Right lobe of liver (tissue), 6 donors: ENCODE results near the gene SEPTIN7. TPM values are rescaled to one million over a fixed set of nuclear protein-coding genes. Genes with fewer than 3 reads are reported as not detected.
A peak's percentile ranks its signal among the peaks of the same experiment; 100 is the strongest.

Source experiments
- ATAC-seq, 4 donors: fragments of 200-7000 bp; cut with Tn5 transposase; one replicate each; pipeline ENCODE4 v1.9.1; 2020; ENCODE audit warnings: mild to moderate bottlenecking in 4 of 4, moderate library complexity in 4 of 4
- DNase-seq, 3 donors: peaks; one replicate each; pipeline ENCODE4 v3.0.0-alpha.2; 2020
- H3K27ac ChIP-seq, 3 donors: fragments of 200-600 bp; one replicate each; pipeline ENCODE4 v1.8.0; 2022
- H3K27me3 ChIP-seq, 2 donors: fragments of 200-600 bp; one replicate each; pipeline ENCODE4 v1.8.0; 2022
- H3K36me3 ChIP-seq, 4 donors: fragments of 200-600 bp; sonication (generic) in 1 of 4; one replicate each; pipeline versions ENCODE4 v1.5.1 to v1.8.0; 2017 to 2022; ENCODE audit warnings: control low read depth in 1 of 4
- H3K4me1 ChIP-seq, 4 donors: fragments of 200-600 bp; sonication (generic) in 1 of 4; one replicate each; pipeline versions ENCODE4 v1.5.1 to v1.8.0; 2017 to 2022; ENCODE audit warnings: control low read depth in 1 of 4
- H3K4me3 ChIP-seq, 3 donors: fragments of 200-600 bp; one replicate each; pipeline ENCODE4 v1.8.0; 2022
- H3K9me3 ChIP-seq, 4 donors: fragments of 200-600 bp; sonication (generic) in 1 of 4; one replicate each; pipeline versions ENCODE4 v1.5.1 to v1.8.0; 2017 to 2022; ENCODE audit warnings: control low read depth in 1 of 4
- POLR2A ChIP-seq: fragments of 450-650 bp; IDR thresholded peaks from one replicate; pipeline ENCODE4 v1.6.1; 2017; ENCODE audit warnings: antibody characterized with exemption, mild to moderate bottlenecking
- WGBS: methylation state at CpG from one replicate; pipeline ENCODE4 v1.1.6; 2018; ENCODE audit warnings: low coverage, low lambda C conversion rate; ENCODE audit not compliant: insufficient coverage; ENCODE audit errors: missing lambda C conversion rate; 5-methylcytosine and 5-hydroxymethylcytosine counted together
- intact Hi-C, 2 donors: fragments of 100-400 bp; cut with DNase I; formaldehyde crosslinking; loops; one replicate each; pipeline versions ENCODE4 v1.11.2 to v1.14.1; 2022
- total RNA-seq, 6 experiments: library from RNA; depleted of rRNA in 2 of 6; stranded (reverse); fragments of >200 nt in 2 of 6; fragmentation: NEBNext Ultra II Directional in 3 of 6; extraction: Animal tissue kit (Norgen Biotek cat#: 25700) in 3 of 6; gene quantifications; one replicate each; pipeline versions ENCODE4 v1.1.0 to v1.2.4, GENCODE V29; 2016 to 2023
- TF ChIP-seq, protein P1 (sequence below), 4 donors: fragments of 200-600 bp in 3 of 4; fragments of 450-650 bp in 1 of 4; IDR thresholded peaks; one replicate each; pipeline versions ENCODE4 v1.5.1 to v1.8.0; 2016 to 2022; ENCODE audit warnings: antibody characterized with exemption in 4 of 4, mild to moderate bottlenecking in 2 of 4
- donor health status: DM: no; HTN: yes; CAD: no.
- donor health status: DM: no; HTN: no; CAD: no.
- donor health status: DM: no; HTN: no; CAD: no.
- donor health status: DM: no; HTN: yes; CAD: no.
- donor health status: DM: no; HTN: yes; CAD: no.

The SEPTIN7 gene
- total RNA-seq, 6 experiments from 2014 or later: 35.2 to 67.7 (median 56.5) TPM

DNA sequence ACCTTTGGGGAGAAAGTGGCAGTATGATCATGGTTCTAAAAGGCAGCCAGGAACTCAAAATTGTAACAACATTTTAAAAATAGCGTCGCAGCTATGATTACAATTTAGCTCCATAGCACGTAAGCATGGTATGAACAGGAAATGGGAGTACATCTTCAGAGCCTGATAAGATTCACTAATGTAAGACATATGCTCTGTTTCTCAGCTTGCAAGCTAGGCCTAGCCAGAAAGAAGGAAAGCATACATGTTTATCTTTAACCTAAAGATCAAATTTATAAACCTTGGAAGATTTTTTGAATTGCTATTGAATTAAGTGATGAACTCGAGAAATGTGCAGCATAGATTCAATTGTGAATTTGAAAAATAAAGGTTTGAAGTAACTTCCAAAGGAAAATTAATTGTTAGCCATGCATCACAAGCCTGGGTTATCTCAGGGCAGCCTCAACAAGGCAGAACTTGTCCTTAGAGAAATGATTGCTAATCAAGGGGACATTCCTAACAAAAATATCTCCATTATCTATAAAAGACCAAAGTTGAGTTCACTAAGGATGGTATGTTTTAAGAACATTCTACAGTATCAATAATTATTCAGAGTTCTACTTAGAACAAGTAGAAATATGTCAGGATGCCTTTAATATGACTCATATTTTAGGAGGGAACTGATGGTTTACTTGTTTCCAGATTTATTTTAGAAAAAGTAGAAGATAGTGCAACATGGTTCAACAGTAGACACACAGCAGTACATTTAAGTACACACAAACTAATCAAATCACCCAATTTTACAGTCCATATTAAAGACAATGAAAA, 38.8 kb upstream of the SEPTIN7 start:
- WGBS: 57% methylated on average over 3 of the region's 4 CpGs
- no peak for DNase-seq
- no peak overlapping the region for H3K4me3 ChIP-seq
- ATAC-seq: peak in 3 of 4 donors; percentile 18 to 59 (median 50)
- H3K27ac ChIP-seq: no peak overlapping the region
- no peaks in the 10 kb centered on the region for H3K36me3 ChIP-seq
- H3K9me3 ChIP-seq: no peaks in the 10 kb centered on the region
- no peak for TF ChIP-seq POLR2A
- TF ChIP-seq, protein P1, sequence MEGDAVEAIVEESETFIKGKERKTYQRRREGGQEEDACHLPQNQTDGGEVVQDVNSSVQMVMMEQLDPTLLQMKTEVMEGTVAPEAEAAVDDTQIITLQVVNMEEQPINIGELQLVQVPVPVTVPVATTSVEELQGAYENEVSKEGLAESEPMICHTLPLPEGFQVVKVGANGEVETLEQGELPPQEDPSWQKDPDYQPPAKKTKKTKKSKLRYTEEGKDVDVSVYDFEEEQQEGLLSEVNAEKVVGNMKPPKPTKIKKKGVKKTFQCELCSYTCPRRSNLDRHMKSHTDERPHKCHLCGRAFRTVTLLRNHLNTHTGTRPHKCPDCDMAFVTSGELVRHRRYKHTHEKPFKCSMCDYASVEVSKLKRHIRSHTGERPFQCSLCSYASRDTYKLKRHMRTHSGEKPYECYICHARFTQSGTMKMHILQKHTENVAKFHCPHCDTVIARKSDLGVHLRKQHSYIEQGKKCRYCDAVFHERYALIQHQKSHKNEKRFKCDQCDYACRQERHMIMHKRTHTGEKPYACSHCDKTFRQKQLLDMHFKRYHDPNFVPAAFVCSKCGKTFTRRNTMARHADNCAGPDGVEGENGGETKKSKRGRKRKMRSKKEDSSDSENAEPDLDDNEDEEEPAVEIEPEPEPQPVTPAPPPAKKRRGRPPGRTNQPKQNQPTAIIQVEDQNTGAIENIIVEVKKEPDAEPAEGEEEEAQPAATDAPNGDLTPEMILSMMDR (IDR thresholded peaks at IDR 0.05): no peak
- peaks cover 0 to 9% (median 0%) of the 10 kb centered on the region in 4 donors for H3K4me1 ChIP-seq
- H3K27me3 ChIP-seq: no peaks in the 10 kb centered on the region
- intact Hi-C loops: no loop called here

DNA sequence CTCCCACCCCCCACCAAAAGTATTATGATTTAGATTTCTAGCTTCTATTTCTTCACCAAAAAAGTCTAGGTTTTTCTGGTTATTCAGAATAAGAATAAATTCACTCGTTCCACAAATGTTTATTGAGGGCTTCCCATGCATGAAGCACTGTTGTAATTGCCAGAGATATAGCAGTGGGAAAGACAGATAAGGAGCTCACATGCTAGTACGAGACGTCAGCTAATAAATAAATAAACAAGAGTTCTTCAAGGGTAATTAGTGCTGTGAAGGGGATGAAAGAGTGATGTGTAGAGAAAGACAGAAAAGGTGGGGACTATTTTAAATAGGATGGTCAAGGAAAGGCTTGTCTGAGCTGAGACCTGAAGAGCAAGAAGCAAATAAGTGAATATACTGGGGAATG, 38.1 kb upstream of the SEPTIN7 start:
- WGBS: 72% methylated on average over 3 of the region's 3 CpGs
- ATAC-seq: no peak
- Histone ChIP-seq H3K27me3 (no peaks in the 10 kb centered on the region), H3K4me1 (peaks cover 0 to 3% (median 0%) of the 10 kb centered on the region in 4 donors), H3K9me3 (peaks cover 0 to 1% (median 0%) of the 10 kb centered on the region in 4 donors), H3K27ac (peak overlapping the region in 1 of 3 donors; percentile 17), H3K4me3 (no peak overlapping the region), H3K36me3 (no peaks in the 10 kb centered on the region)
- TF ChIP-seq, protein P1 (IDR thresholded peaks at IDR 0.05): no peak
- TF ChIP-seq POLR2A: no peak
- intact Hi-C loops: no loop called here
- DNase-seq: no peak

GRCh38 chr7:35768346-35768745, 32.5 kb upstream of the SEPTIN7 start:
- TF ChIP-seq, protein P1 (IDR thresholded peaks at IDR 0.05): no peak
- no peak for TF ChIP-seq POLR2A

GRCh38 chr7:35771776-35772175, 29.1 kb upstream of the SEPTIN7 start:
- Histone ChIP-seq H3K36me3 (no peaks in the 10 kb centered on the region), H3K27ac (no peak overlapping the region), H3K4me3 (no peak overlapping the region), H3K4me1 (no peaks in the 10 kb centered on the region), H3K27me3 (no peaks in the 10 kb centered on the region), H3K9me3 (peaks cover 0 to 2% (median 0%) of the 10 kb centered on the region in 4 donors)
- ATAC-seq: no peak
- intact Hi-C loops: no loop called here
- DNase-seq: no peak
- TF ChIP-seq, protein P1 (IDR thresholded peaks at IDR 0.05): no peak
- TF ChIP-seq POLR2A: no peak

More at GRCh38 chr7:35768346-35768745, 32.5 kb upstream of the SEPTIN7 start:
- Histone ChIP-seq H3K36me3 (no peaks in the 10 kb centered on the region), H3K27ac (no peak overlapping the region), H3K27me3 (no peaks in the 10 kb centered on the region), H3K4me1 (no peaks in the 10 kb centered on the region), H3K4me3 (no peak overlapping the region), H3K9me3 (peaks cover 0 to 2% (median 0%) of the 10 kb centered on the region in 4 donors)
- ATAC-seq (no peak), DNase-seq (no peak)
- intact Hi-C loops: no loop called here
- WGBS: 43% methylated on average over 2 of the region's 20 CpGs
